Breast epithelium (tissue), 4 donors: ENCODE data around the gene PIK3CB. TPM values are rescaled to one million over a fixed set of nuclear protein-coding genes. Genes with fewer than 3 reads are reported as not detected.

Experiments used
- DNase-seq, 2 donors: peaks; one replicate each; pipeline ENCODE4 v3.0.0-alpha.2; 2019; ENCODE audit warnings: low spot score in 2 of 2
- H3K27ac ChIP-seq, 2 donors: fragments of 200-600 bp; sonication (generic) in 1 of 2; one replicate each; pipeline ENCODE4 v1.5.1; 2016 to 2019; ENCODE audit warnings: mild to moderate bottlenecking in 1 of 2
- H3K27me3 ChIP-seq, 2 donors: fragments of 200-600 bp; sonication (generic) in 1 of 2; one replicate each; pipeline versions ENCODE4 v1.5.1 to v1.6.0; 2017 to 2019; ENCODE audit warnings: control low read depth in 1 of 2, mild to moderate bottlenecking in 1 of 2
- H3K36me3 ChIP-seq: fragments of 200-600 bp; one replicate; pipeline ENCODE4 v1.5.1; 2019
- H3K4me1 ChIP-seq, 2 donors: fragments of 200-600 bp; sonication (generic); one replicate each; pipeline ENCODE4 v1.5.1; 2016 to 2019; ENCODE audit warnings: control low read depth in 1 of 2
- H3K4me3 ChIP-seq, 3 donors: fragments of 200-600 bp; sonication (generic); 1 replicate in 2 of 3; 2 replicates in 1 of 3; pipeline ENCODE4 v1.5.1; 2016 to 2019; ENCODE audit warnings: mild to moderate bottlenecking in 3 of 3, moderate library complexity in 2 of 3
- H3K9me3 ChIP-seq, 2 donors: fragments of 200-600 bp; sonication (generic) in 1 of 2; one replicate each; pipeline ENCODE4 v1.5.1; 2016 to 2019; ENCODE audit warnings: control low read depth in 1 of 2
- POLR2A ChIP-seq: fragments of 450-650 bp; IDR thresholded peaks from one replicate; pipeline ENCODE4 v1.6.1; 2016; ENCODE audit warnings: antibody characterized with exemption, mild to moderate bottlenecking, moderate library complexity
- POLR2AphosphoS5 ChIP-seq, 3 donors: sonication (generic); formaldehyde crosslinking; IDR thresholded peaks; one replicate each; pipeline ENCODE4 v1.6.1; 2017; ENCODE audit warnings: antibody characterized with exemption in 3 of 3
- intact Hi-C: fragments of 100-400 bp; cut with DNase I; formaldehyde crosslinking; loops from one replicate; pipeline ENCODE4 v1.15.1; 2023; ENCODE audit warnings: low total_unique reads
- total RNA-seq, 3 donors: library from RNA; depleted of rRNA; stranded (reverse); fragments of >200 nt; gene quantifications; one replicate each; pipeline ENCODE4 v1.1.0, GENCODE V29; 2016
- TF ChIP-seq, protein P1 (sequence below), 3 donors: fragments of 450-650 bp; IDR thresholded peaks; one replicate each; pipeline ENCODE4 v1.5.1; 2016 to 2017; ENCODE audit warnings: antibody characterized with exemption in 3 of 3, mild to moderate bottlenecking in 3 of 3, moderate library complexity in 3 of 3

PIK3CB gene
- total RNA-seq, 3 donors from 2014 or later = 30.5 to 46.2 (median 31.7) TPM

DNA sequence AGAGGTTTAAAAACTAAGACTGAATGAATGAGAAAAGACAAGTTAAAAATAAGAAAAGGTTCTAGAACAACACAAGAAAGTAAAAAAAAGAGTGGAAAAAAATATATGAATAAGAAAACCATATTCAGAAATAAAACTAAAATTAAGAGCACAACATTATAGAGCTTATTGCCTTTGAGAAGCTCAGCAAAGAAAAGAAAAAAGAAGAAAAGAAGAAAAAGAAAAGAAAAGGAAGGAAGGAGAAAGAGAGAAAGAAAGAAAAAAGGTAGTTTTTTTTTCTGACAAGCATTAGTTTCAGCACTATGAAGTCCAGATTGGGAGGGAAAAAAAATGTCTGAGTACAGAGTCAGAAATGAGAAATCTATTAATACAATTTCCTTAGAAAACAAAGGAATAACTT lies 144.7 kb downstream of the PIK3CB start:
- Histone ChIP-seq H3K4me1 (no peaks in the 10 kb centered on the region), H3K4me3 (no peak overlapping the region), H3K27me3 (no peaks in the 10 kb centered on the region), H3K27ac (no peak overlapping the region), H3K9me3 (no peaks in the 10 kb centered on the region), H3K36me3 (no peaks in the 10 kb centered on the region)
- DNase-seq = no peak
- TF ChIP-seq POLR2AphosphoS5 (IDR thresholded peaks at IDR 0.05) (no peak), POLR2A (no peak)
- TF ChIP-seq, protein P1, sequence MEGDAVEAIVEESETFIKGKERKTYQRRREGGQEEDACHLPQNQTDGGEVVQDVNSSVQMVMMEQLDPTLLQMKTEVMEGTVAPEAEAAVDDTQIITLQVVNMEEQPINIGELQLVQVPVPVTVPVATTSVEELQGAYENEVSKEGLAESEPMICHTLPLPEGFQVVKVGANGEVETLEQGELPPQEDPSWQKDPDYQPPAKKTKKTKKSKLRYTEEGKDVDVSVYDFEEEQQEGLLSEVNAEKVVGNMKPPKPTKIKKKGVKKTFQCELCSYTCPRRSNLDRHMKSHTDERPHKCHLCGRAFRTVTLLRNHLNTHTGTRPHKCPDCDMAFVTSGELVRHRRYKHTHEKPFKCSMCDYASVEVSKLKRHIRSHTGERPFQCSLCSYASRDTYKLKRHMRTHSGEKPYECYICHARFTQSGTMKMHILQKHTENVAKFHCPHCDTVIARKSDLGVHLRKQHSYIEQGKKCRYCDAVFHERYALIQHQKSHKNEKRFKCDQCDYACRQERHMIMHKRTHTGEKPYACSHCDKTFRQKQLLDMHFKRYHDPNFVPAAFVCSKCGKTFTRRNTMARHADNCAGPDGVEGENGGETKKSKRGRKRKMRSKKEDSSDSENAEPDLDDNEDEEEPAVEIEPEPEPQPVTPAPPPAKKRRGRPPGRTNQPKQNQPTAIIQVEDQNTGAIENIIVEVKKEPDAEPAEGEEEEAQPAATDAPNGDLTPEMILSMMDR (IDR thresholded peaks at IDR 0.05) = no peak
- intact Hi-C loops = loop anchor here (10.0 kb wide), 1 partner anchor 225 kb away; no protein-coding TSS in a partner anchor

DNA sequence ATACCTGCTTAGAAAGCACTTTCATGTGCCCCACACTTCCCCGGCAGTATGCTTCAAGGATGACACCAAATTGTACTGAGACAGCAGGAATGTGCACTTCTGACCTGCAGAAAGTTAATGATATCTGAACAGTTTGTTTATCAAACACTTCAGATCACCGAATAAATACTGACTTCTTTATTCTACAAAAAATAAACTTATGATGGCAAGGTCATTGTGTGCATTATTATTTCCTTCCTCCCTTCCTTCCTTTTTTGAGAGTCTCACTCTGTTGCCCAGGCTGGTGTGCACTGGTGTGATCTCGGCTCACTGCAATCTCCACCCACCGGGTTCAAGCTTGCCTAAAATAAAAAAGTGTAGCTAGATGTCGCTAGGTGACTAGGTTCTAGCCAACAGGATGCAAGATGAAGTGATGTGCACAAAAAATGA lies 145.8 kb downstream of the PIK3CB start:
- no peaks in the 10 kb centered on the region for H3K36me3 ChIP-seq

DNA sequence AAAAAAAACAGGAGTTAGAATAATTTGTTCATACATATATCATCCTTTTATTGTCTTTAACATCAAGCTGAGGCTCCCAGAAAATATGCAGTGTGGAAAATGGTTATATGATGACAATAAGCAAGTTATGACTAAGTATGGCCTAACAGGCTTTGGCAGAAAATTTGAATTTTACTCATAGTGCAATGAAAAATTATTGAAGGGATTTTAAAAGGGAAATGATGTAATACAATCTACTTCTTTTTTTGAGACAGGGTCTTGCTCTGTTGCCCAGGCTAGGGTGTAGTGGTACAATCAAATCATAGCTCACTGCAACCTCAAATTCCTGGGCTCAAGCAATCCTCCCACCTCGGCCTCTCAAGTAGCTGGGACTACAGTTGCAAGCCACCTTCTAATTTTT lies 147.5 kb downstream of the PIK3CB start:
- no peak for DNase-seq
- Histone ChIP-seq H3K27me3 (no peaks in the 10 kb centered on the region), H3K4me3 (no peak overlapping the region), H3K9me3 (no peaks in the 10 kb centered on the region), H3K27ac (no peak overlapping the region), H3K4me1 (no peaks in the 10 kb centered on the region), H3K36me3 (no peaks in the 10 kb centered on the region)
- intact Hi-C loops = no loop called here
- TF ChIP-seq POLR2AphosphoS5 (IDR thresholded peaks at IDR 0.05) = no peak
- TF ChIP-seq, protein P1 (IDR thresholded peaks at IDR 0.05) = no peak
- no peak for TF ChIP-seq POLR2A

More for the DNA sequence above, 145.8 kb downstream of the PIK3CB start:
- H3K9me3 ChIP-seq = no peaks in the 10 kb centered on the region
- H3K4me1 ChIP-seq = no peaks in the 10 kb centered on the region
- TF ChIP-seq, protein P1 (IDR thresholded peaks at IDR 0.05) = no peak
- TF ChIP-seq POLR2A (no peak), POLR2AphosphoS5 (IDR thresholded peaks at IDR 0.05) (no peak)
- no peak for DNase-seq
- intact Hi-C loops = no loop called here
- no peak overlapping the region for H3K27ac ChIP-seq
- no peaks in the 10 kb centered on the region for H3K27me3 ChIP-seq
- H3K4me3 ChIP-seq = no peak overlapping the region

GRCh38 chr3:138686771-138687221 lies 147.9 kb downstream of the PIK3CB start:
- no peaks in the 10 kb centered on the region for H3K4me1 ChIP-seq
- no peak overlapping the region for H3K4me3 ChIP-seq
- intact Hi-C loops = no loop called here
- no peak for DNase-seq
- TF ChIP-seq, protein P1 (IDR thresholded peaks at IDR 0.05) = no peak
- no peak for TF ChIP-seq POLR2AphosphoS5 (IDR thresholded peaks at IDR 0.05)
- no peak for TF ChIP-seq POLR2A
- H3K9me3 ChIP-seq = no peaks in the 10 kb centered on the region
- H3K27ac ChIP-seq = no peak overlapping the region
- no peaks in the 10 kb centered on the region for H3K36me3 ChIP-seq
- no peaks in the 10 kb centered on the region for H3K27me3 ChIP-seq

- TF ChIP-seq POLR2AphosphoS5 (IDR thresholded peaks at IDR 0.05) (no peak), POLR2A (no peak)
- TF ChIP-seq, protein P1 (IDR thresholded peaks at IDR 0.05) = no peak
- Histone ChIP-seq H3K27ac (no peak overlapping the region), H3K9me3 (no peaks in the 10 kb centered on the region), H3K4me3 (no peak overlapping the region), H3K36me3 (no peaks in the 10 kb centered on the region), H3K4me1 (no peaks in the 10 kb centered on the region), H3K27me3 (no peaks in the 10 kb centered on the region)
- intact Hi-C loops = no loop called here
- no peak for DNase-seq
Observed at GRCh38 chr3:138684396-138684795, 150.3 kb downstream of the PIK3CB start.
